ENCODE results near the gene AIP.

- TF ChIP-seq CTCF (IDR thresholded peaks at IDR 0.05) (no peak), POLR2A (IDR thresholded peaks at IDR 0.05) (no peak)
Measured at GRCh38 chr11:67491276-67492068, 8.6 kb downstream of the AIP start.
